Neural cell (in vitro differentiated cells): ENCODE results near the gene CEP20. TPM values are rescaled to one million over a fixed set of nuclear protein-coding genes. Genes with fewer than 3 reads are reported as not detected.

Experiments
- H2AFZ ChIP-seq: fragments of 200-600, 300-800 bp; sonication (generic), shearing (Covaris generic); 2 replicates; pipeline ENCODE4 v1.6.0; 2014; ENCODE audit warnings: low read depth, mild to moderate bottlenecking, antibody characterized with exemption, low read length, moderate library complexity
- H3F3A ChIP-seq: fragments of 200-600 bp; shearing (Covaris generic); 2 replicates; pipeline ENCODE4 v1.6.1; 2016; ENCODE audit warnings: mild to moderate bottlenecking, moderate library complexity, mixed read lengths, antibody characterized with exemption, low read length; ENCODE audit not compliant: insufficient read depth, poor library complexity, severe bottlenecking
- H3K27ac ChIP-seq: fragments of 200-600, 300-800 bp; sonication (generic), shearing (Covaris generic); 2 replicates; pipeline ENCODE4 v1.5.1; 2014; ENCODE audit warnings: mild to moderate bottlenecking, low read length, moderate library complexity
- H3K27me3 ChIP-seq: fragments of 300-800, 200-600 bp; sonication (generic), shearing (Covaris generic); 2 replicates; pipeline ENCODE4 v1.6.0; 2014; ENCODE audit warnings: mild to moderate bottlenecking, low read depth, low read length, moderate library complexity; ENCODE audit not compliant: insufficient read depth
- H3K36me3 ChIP-seq: fragments of 300-800, 200-600 bp; sonication (generic), shearing (Covaris generic); 2 replicates; pipeline ENCODE4 v1.5.1; 2014; ENCODE audit warnings: mild to moderate bottlenecking, antibody characterized with exemption, low read length, moderate library complexity; ENCODE audit not compliant: insufficient read depth
- H3K4me2 ChIP-seq: fragments of 300-800, 200-600 bp; sonication (generic), shearing (Covaris generic); 2 replicates; pipeline ENCODE4 v1.6.0; 2014; ENCODE audit warnings: mild to moderate bottlenecking, low read length
- H3K4me3 ChIP-seq: fragments of 300-800, 200-600 bp; sonication (generic), shearing (Covaris generic); 2 replicates; pipeline ENCODE4 v1.5.1; 2014; ENCODE audit warnings: mild to moderate bottlenecking, low read length, moderate library complexity
- H3K79me2 ChIP-seq: fragments of 200-600 bp; shearing (Covaris generic); replicated peaks from 2 replicates; pipeline ENCODE4 v1.6.0; 2014; ENCODE audit warnings: mild to moderate bottlenecking, low read length, moderate library complexity; ENCODE audit not compliant: insufficient read depth
- H3K9ac ChIP-seq: fragments of 300-800, 200-600 bp; sonication (generic), shearing (Covaris generic); 2 replicates; pipeline ENCODE4 v1.6.1; 2016; ENCODE audit warnings: mild to moderate bottlenecking, low read length, mixed read lengths
- H3K9me2 ChIP-seq: fragments of 200-600 bp; shearing (Covaris generic); 2 replicates; pipeline ENCODE4 v1.6.1; 2016; ENCODE audit warnings: mild to moderate bottlenecking, low read length, mixed read lengths; ENCODE audit not compliant: insufficient read depth
- H3K9me3 ChIP-seq: fragments of 200-600, 300-800 bp; sonication (generic), shearing (Covaris generic); 2 replicates; pipeline ENCODE4 v1.6.1; 2016; ENCODE audit warnings: mild to moderate bottlenecking, mixed run types, low read length, moderate library complexity, mixed read lengths
- H4K20me1 ChIP-seq: fragments of 200-600 bp; shearing (Covaris generic); 2 replicates; pipeline ENCODE4 v1.6.1; 2016; ENCODE audit warnings: mild to moderate bottlenecking, mixed run types; ENCODE audit not compliant: insufficient read depth
- EP300 ChIP-seq: fragments of 450-650 bp; conservative IDR thresholded peaks from 2 replicates; pipeline ENCODE4 v1.6.1; 2014; ENCODE audit warnings: antibody characterized with exemption, mild to moderate bottlenecking, moderate library complexity; ENCODE audit not compliant: poor library complexity, severe bottlenecking
- MXI1 ChIP-seq: fragments of 450-650 bp; conservative IDR thresholded peaks from 2 replicates; pipeline ENCODE4 v1.6.1; 2014; ENCODE audit warnings: antibody characterized with exemption, mild to moderate bottlenecking; ENCODE audit not compliant: poor library complexity, severe bottlenecking
- POLR2AphosphoS5 ChIP-seq: IDR thresholded peaks from 2 replicates; pipeline ENCODE4 v1.6.1; 2012
- RAD21 ChIP-seq: fragments of 450-650 bp; conservative IDR thresholded peaks from 2 replicates; pipeline ENCODE4 v1.6.1; 2014; ENCODE audit warnings: antibody characterized with exemption, mild to moderate bottlenecking, moderate library complexity
- SMC3 ChIP-seq: fragments of 450-650 bp; conservative IDR thresholded peaks from 2 replicates; pipeline ENCODE4 v1.6.1; 2014; ENCODE audit warnings: antibody characterized with exemption, mild to moderate bottlenecking, moderate library complexity; ENCODE audit not compliant: poor library complexity
- TAF1 ChIP-seq: IDR thresholded peaks from 2 replicates; pipeline ENCODE4 v1.6.1; 2012; ENCODE audit warnings: low read depth
- polyA plus RNA-seq: library from polyadenylated mRNA; depleted of rRNA; stranded (reverse); fragments of >200 nt; gene quantifications from 2 replicates; pipeline ENCODE4 v1.2.3, GENCODE V29; 2014
- TF ChIP-seq, protein P1 (sequence below): IDR thresholded peaks from 2 replicates; pipeline ENCODE4 v1.6.1; 2012; ENCODE audit warnings: borderline replicate concordance

Gene CEP20
- polyA plus RNA-seq, 1 donor from 2014 or later: 59.7 TPM

DNA sequence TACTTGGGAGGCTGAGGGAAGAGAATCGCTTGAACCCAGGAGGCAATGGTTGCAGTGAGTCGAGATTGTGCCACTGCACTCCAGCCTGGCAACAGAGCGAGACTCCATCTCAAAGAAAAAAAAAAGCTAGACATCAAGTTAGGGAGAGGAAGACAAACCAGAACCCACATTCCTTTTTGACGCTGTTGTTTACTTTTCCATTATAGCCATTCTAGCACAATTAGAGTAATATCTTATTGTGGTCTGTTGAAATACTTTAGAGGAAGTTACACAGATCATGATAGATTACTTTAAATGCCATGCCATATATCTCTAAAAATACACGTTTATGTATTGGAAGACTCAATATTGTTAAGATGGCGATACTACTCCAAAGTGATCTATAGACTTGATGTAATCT lies 44.5 kb upstream of the CEP20 start:
- Histone ChIP-seq H3K79me2 (no peaks in the 10 kb centered on the region), H3K4me2 (no peak overlapping the region), H3K36me3 (no peaks in the 10 kb centered on the region), H4K20me1 (no peaks in the 10 kb centered on the region), H2AFZ (no peak overlapping the region), H3K27ac (no peak overlapping the region), H3K9me2 (no peaks in the 10 kb centered on the region), H3K27me3 (no peaks in the 10 kb centered on the region), H3K9me3 (no peaks in the 10 kb centered on the region), H3F3A (no peaks in the 10 kb centered on the region), H3K9ac (no peak overlapping the region), H3K4me3 (no peak overlapping the region)
- TF ChIP-seq SMC3 (no peak), MXI1 (no peak), EP300 (no peak), RAD21 (no peak), TAF1 (no peak)
- TF ChIP-seq, protein P1, sequence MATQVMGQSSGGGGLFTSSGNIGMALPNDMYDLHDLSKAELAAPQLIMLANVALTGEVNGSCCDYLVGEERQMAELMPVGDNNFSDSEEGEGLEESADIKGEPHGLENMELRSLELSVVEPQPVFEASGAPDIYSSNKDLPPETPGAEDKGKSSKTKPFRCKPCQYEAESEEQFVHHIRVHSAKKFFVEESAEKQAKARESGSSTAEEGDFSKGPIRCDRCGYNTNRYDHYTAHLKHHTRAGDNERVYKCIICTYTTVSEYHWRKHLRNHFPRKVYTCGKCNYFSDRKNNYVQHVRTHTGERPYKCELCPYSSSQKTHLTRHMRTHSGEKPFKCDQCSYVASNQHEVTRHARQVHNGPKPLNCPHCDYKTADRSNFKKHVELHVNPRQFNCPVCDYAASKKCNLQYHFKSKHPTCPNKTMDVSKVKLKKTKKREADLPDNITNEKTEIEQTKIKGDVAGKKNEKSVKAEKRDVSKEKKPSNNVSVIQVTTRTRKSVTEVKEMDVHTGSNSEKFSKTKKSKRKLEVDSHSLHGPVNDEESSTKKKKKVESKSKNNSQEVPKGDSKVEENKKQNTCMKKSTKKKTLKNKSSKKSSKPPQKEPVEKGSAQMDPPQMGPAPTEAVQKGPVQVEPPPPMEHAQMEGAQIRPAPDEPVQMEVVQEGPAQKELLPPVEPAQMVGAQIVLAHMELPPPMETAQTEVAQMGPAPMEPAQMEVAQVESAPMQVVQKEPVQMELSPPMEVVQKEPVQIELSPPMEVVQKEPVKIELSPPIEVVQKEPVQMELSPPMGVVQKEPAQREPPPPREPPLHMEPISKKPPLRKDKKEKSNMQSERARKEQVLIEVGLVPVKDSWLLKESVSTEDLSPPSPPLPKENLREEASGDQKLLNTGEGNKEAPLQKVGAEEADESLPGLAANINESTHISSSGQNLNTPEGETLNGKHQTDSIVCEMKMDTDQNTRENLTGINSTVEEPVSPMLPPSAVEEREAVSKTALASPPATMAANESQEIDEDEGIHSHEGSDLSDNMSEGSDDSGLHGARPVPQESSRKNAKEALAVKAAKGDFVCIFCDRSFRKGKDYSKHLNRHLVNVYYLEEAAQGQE: no peak

DNA sequence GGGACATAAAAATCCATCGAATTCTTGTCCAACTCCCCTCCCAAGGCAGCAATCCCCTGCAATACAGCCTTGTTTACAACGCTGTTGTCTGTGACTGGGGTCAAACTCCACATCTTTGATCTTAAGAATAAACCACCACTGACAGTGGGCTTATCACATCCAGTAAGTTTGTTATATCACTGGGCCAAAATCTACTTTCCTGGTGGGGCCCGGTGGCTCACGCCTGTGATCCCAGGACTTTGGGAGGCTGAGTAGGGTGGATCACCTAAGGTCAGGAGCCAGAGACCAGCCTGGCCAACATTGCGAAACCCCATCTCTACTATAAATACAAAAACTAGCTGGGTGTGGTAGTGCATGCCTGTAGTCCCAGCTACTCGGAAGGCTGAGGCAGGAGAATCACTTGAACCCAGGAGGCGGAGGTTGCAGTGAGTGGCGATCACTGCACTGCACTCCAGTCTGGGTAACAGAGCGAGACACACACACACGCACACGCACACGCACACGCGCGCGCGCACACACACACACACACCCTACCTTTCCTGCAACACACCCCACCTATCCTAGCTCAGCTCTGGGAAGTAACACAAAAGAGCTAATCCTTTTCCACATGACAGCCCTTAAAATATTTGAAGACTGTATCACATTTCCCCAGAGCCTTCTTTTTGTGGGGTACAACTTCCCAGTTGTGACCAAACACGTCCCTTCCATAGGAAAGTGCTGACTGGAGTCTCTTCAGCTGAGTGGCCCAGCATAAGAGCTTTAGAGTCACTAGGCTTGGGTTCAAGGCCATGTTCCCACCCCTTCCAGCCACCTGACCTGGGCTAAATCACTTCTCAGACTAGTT lies 40.1 kb upstream of the CEP20 start:
- H3K27me3 ChIP-seq: no peaks in the 10 kb centered on the region
- H3K9me2 ChIP-seq: no peaks in the 10 kb centered on the region
- H3K9me3 ChIP-seq: no peaks in the 10 kb centered on the region
- H3K79me2 ChIP-seq: no peaks in the 10 kb centered on the region
- no peak overlapping the region for H2AFZ ChIP-seq
- H3K27ac ChIP-seq: no peak overlapping the region
- H3K4me2 ChIP-seq: no peak overlapping the region
- H4K20me1 ChIP-seq: no peaks in the 10 kb centered on the region
- H3F3A ChIP-seq: no peaks in the 10 kb centered on the region
- TF ChIP-seq RAD21 (no peak), MXI1 (no peak), POLR2AphosphoS5 (no peak), EP300 (no peak), SMC3 (no peak)
- TF ChIP-seq, protein P1: no peak
- no peak overlapping the region for H3K4me3 ChIP-seq
- H3K9ac ChIP-seq: no peak overlapping the region
- no peaks in the 10 kb centered on the region for H3K36me3 ChIP-seq
